C4-2B (cell line): ENCODE measurements around the gene MAPKBP1.

Source experiments
- ZFX ChIP-seq: fragments of 450-650 bp; IDR thresholded peaks from 2 replicates; pipeline ENCODE4 v1.6.1; 2017
- TF ChIP-seq, protein P1 (sequence below): fragments of 450-650 bp; conservative IDR thresholded peaks from 2 replicates; pipeline ENCODE4 v1.5.1; 2017; ENCODE audit warnings: mild to moderate bottlenecking

- TF ChIP-seq, protein P1, sequence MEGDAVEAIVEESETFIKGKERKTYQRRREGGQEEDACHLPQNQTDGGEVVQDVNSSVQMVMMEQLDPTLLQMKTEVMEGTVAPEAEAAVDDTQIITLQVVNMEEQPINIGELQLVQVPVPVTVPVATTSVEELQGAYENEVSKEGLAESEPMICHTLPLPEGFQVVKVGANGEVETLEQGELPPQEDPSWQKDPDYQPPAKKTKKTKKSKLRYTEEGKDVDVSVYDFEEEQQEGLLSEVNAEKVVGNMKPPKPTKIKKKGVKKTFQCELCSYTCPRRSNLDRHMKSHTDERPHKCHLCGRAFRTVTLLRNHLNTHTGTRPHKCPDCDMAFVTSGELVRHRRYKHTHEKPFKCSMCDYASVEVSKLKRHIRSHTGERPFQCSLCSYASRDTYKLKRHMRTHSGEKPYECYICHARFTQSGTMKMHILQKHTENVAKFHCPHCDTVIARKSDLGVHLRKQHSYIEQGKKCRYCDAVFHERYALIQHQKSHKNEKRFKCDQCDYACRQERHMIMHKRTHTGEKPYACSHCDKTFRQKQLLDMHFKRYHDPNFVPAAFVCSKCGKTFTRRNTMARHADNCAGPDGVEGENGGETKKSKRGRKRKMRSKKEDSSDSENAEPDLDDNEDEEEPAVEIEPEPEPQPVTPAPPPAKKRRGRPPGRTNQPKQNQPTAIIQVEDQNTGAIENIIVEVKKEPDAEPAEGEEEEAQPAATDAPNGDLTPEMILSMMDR: no peak
- TF ChIP-seq ZFX: no peak
Observed at GRCh38 chr15:41849204-41849603, 74.9 kb downstream of the MAPKBP1 start.
